GM23248 (cell line): ENCODE data around the gene MPPE1. TPM values are rescaled to one million over a fixed set of nuclear protein-coding genes. Genes with fewer than 3 reads are reported as not detected.

ENCODE experiments used
- DNase-seq: peaks from one replicate; pipeline ENCODE4 v3.0.0-alpha.2; 2015
- H2AFZ ChIP-seq: fragments of 200-600 bp; sonication (generic); 2 replicates; pipeline ENCODE4 v1.6.1; 2016; ENCODE audit warnings: antibody characterized with exemption
- H3F3A ChIP-seq: fragments of 200-600 bp; sonication (generic); 2 replicates; pipeline ENCODE4 v1.6.1; 2016; ENCODE audit warnings: mild to moderate bottlenecking, antibody characterized with exemption, mixed run types; ENCODE audit not compliant: insufficient read depth
- H3K27ac ChIP-seq: fragments of 200-600 bp; sonication (generic); 2 replicates; pipeline ENCODE4 v1.5.1; 2016; ENCODE audit warnings: mild to moderate bottlenecking
- H3K27me3 ChIP-seq: fragments of 200-600 bp; sonication (generic); replicated peaks from 2 replicates; pipeline ENCODE4 v1.6.1; 2016; ENCODE audit warnings: mild to moderate bottlenecking; ENCODE audit not compliant: insufficient read depth
- H3K36me3 ChIP-seq: fragments of 200-600 bp; sonication (generic); 2 replicates; pipeline ENCODE4 v1.6.1; 2016; ENCODE audit warnings: low read depth, mild to moderate bottlenecking
- H3K4me1 ChIP-seq: fragments of 200-600 bp; sonication (generic); 2 replicates; pipeline ENCODE4 v1.6.1; 2016; ENCODE audit warnings: mild to moderate bottlenecking; ENCODE audit not compliant: insufficient read depth
- H3K4me2 ChIP-seq: fragments of 200-600 bp; sonication (generic); one replicate; pipeline ENCODE4 v1.6.1; 2016; ENCODE audit warnings: mild to moderate bottlenecking; ENCODE audit not compliant: unreplicated experiment
- H3K4me3 ChIP-seq: fragments of 200-600 bp; sonication (generic); 2 replicates; pipeline ENCODE4 v1.5.1; 2016; ENCODE audit warnings: mild to moderate bottlenecking
- H3K79me2 ChIP-seq: fragments of 200-600 bp; sonication (generic); 2 replicates; pipeline ENCODE4 v1.6.1; 2016; ENCODE audit warnings: mild to moderate bottlenecking; ENCODE audit not compliant: insufficient read depth
- H3K9ac ChIP-seq: fragments of 200-600 bp; sonication (generic); 2 replicates; pipeline ENCODE4 v1.6.1; 2016; ENCODE audit warnings: mild to moderate bottlenecking
- H3K9me2 ChIP-seq: fragments of 200-600 bp; sonication (generic); 2 replicates; pipeline ENCODE4 v1.6.1; 2016; ENCODE audit warnings: mixed run types, mild to moderate bottlenecking, moderate library complexity; ENCODE audit not compliant: insufficient read depth
- H3K9me3 ChIP-seq: fragments of 200-600 bp; sonication (generic); one replicate; pipeline ENCODE4 v1.6.1; 2017; ENCODE audit warnings: low read depth
- H4K20me1 ChIP-seq: fragments of 200-600 bp; sonication (generic); 2 replicates; pipeline ENCODE4 v1.6.0; 2016; ENCODE audit not compliant: insufficient read depth
- EZH2 ChIP-seq: fragments of 200-600 bp; sonication (generic); IDR thresholded peaks from 2 replicates; pipeline ENCODE4 v1.6.1; 2018; ENCODE audit warnings: antibody characterized with exemption, mild to moderate bottlenecking; ENCODE audit not compliant: insufficient read depth, poor library complexity, severe bottlenecking
- EZH2phosphoT487 ChIP-seq: fragments of 200-600 bp; sonication (generic); IDR thresholded peaks from 2 replicates; pipeline ENCODE4 v1.6.1; 2018; ENCODE audit warnings: antibody characterized with exemption, moderate library complexity, mild to moderate bottlenecking, low read depth; ENCODE audit not compliant: insufficient read depth
- whole genome bisulfite sequencing, 2 experiments: methylation state at CpG; one replicate each; pipeline ENCODE4 v1.1.6; 2015 to 2017; ENCODE audit warnings: low lambda C conversion rate in 2 of 2, low coverage in 1 of 2; ENCODE audit errors: missing lambda C conversion rate in 2 of 2; 5-methylcytosine and 5-hydroxymethylcytosine counted together
- in situ Hi-C: fragments of 300-500 bp; cut with MboI; formaldehyde crosslinking; loops from 2 replicates; pipeline ENCODE4 v1.15.0; 2020
- polyA plus RNA-seq: library from polyadenylated mRNA; unstranded; fragments of >200 nt; fragmentation: Nextera tagmentation; extraction: Ambion mirVana; gene quantifications from 2 replicates; pipeline ENCODE4 v1.2.1, GENCODE V29; 2016
- total RNA-seq: library from RNA; depleted of rRNA; stranded (reverse); fragments of >200 nt; shearing (Covaris generic); gene quantifications from 2 replicates; pipeline ENCODE4 v1.2.3, GENCODE V29; 2014

MPPE1 gene
- total and polyA plus RNA-seq, 2 experiments from 2014 or later: 25.6 to 39.7 TPM

GRCh38 chr18:11850821-11851145, 57.3 kb downstream of the MPPE1 start:
- Histone ChIP-seq H3K4me3 (peak overlapping the region; percentile 97), H3K36me3 (no peaks in the 10 kb centered on the region), H3F3A (peaks cover 45% of the 10 kb centered on the region), H3K27me3 (no peaks in the 10 kb centered on the region), H3K9me3 (no peaks in the 10 kb centered on the region), H3K4me2 (peak overlapping the region; percentile 100), H3K9me2 (no peaks in the 10 kb centered on the region), H3K79me2 (peaks cover 43% of the 10 kb centered on the region), H3K9ac (peak overlapping the region; percentile 99), H4K20me1 (no peaks in the 10 kb centered on the region), H2AFZ (peak overlapping the region; percentile 74), H3K27ac (peak overlapping the region; percentile 100), H3K4me1 (peaks cover 17% of the 10 kb centered on the region; the same call in 1 of the 2 replicates)
- DNase-seq: peak; percentile 93
- no peak for TF ChIP-seq EZH2phosphoT487
- no peak for TF ChIP-seq EZH2
- in situ Hi-C loops: no loop called here
- 1 to 3% methylated on average over 10 of the region's 10 CpGs for WGBS, 2 experiments

GRCh38 chr18:11849841-11850634, 58.1 kb downstream of the MPPE1 start:
- H3K9ac ChIP-seq: peak overlapping the region; percentile 99
- H3K4me3 ChIP-seq: peak overlapping the region; percentile 97
- peak overlapping the region; percentile 74 for H2AFZ ChIP-seq
- TF ChIP-seq EZH2phosphoT487 (no peak), EZH2 (no peak)
- peaks cover 38% of the 10 kb centered on the region for H3F3A ChIP-seq
- peaks cover 17% of the 10 kb centered on the region; the same call in 1 of the 2 replicates for H3K4me1 ChIP-seq
- no peaks in the 10 kb centered on the region for H3K27me3 ChIP-seq
- no peaks in the 10 kb centered on the region for H3K36me3 ChIP-seq
- H4K20me1 ChIP-seq: no peaks in the 10 kb centered on the region
- H3K79me2 ChIP-seq: peaks cover 38% of the 10 kb centered on the region
- 3 to 4% methylated on average over 17 of the region's 17 CpGs for WGBS, 2 experiments
- peak overlapping the region; percentile 100 for H3K4me2 ChIP-seq
- in situ Hi-C loops: no loop called here
- no peaks in the 10 kb centered on the region for H3K9me3 ChIP-seq
- H3K9me2 ChIP-seq: no peaks in the 10 kb centered on the region
- H3K27ac ChIP-seq: peak overlapping the region; percentile 100
- peak; percentile 94 for DNase-seq

- peak overlapping the region; percentile 99 for H3K9ac ChIP-seq
- H3K36me3 ChIP-seq: no peaks in the 10 kb centered on the region
- H4K20me1 ChIP-seq: no peaks in the 10 kb centered on the region
- in situ Hi-C loops: no loop called here
- peak; percentile 16 for DNase-seq
- H3K4me1 ChIP-seq: peaks cover 17% of the 10 kb centered on the region; the same call in 1 of the 2 replicates
- TF ChIP-seq EZH2 (no peak), EZH2phosphoT487 (no peak)
- H3K79me2 ChIP-seq: peaks cover 30% of the 10 kb centered on the region
- H3K9me3 ChIP-seq: no peaks in the 10 kb centered on the region
- H3K27ac ChIP-seq: peak overlapping the region; percentile 100
- WGBS, 2 experiments: 87 to 89% methylated on average over 7 of the region's 7 CpGs
- H3K27me3 ChIP-seq: no peaks in the 10 kb centered on the region
- H3K4me3 ChIP-seq: peak overlapping the region; percentile 97
- H3K9me2 ChIP-seq: no peaks in the 10 kb centered on the region
- H3F3A ChIP-seq: peaks cover 30% of the 10 kb centered on the region
- peak overlapping the region; percentile 74 for H2AFZ ChIP-seq
- H3K4me2 ChIP-seq: peak overlapping the region; percentile 100
These were observed 58.8 kb downstream of the MPPE1 start for GRCh38 chr18:11849279-11849678.

GRCh38 chr18:11847811-11848210, 60.3 kb downstream of the MPPE1 start:
- Histone ChIP-seq H3K9ac (no peak overlapping the region), H3K4me3 (no peak overlapping the region), H3K79me2 (peaks cover 16% of the 10 kb centered on the region), H3K9me2 (no peaks in the 10 kb centered on the region), H3K4me2 (no peak overlapping the region), H3K9me3 (no peaks in the 10 kb centered on the region), H3K27me3 (no peaks in the 10 kb centered on the region), H3K4me1 (peaks cover 7% of the 10 kb centered on the region; the same call in 1 of the 2 replicates), H4K20me1 (no peaks in the 10 kb centered on the region), H2AFZ (no peak overlapping the region), H3K27ac (no peak overlapping the region), H3K36me3 (no peaks in the 10 kb centered on the region), H3F3A (peaks cover 16% of the 10 kb centered on the region)
- no peak for TF ChIP-seq EZH2phosphoT487
- TF ChIP-seq EZH2: no peak
- 88 to 91% methylated on average over 4 of the region's 4 CpGs for WGBS, 2 experiments
- no peak for DNase-seq
- in situ Hi-C loops: no loop called here
